Panc1 (cell line): ENCODE measurements around the gene ELOA.

ENCODE experiments used
- CTCF ChIP-seq: fragments of 450-650 bp; IDR thresholded peaks from 2 replicates; pipeline ENCODE4 v1.5.1; 2017; ENCODE audit warnings: mild to moderate bottlenecking
- REST ChIP-seq, 2 experiments: IDR thresholded peaks; 2 replicates each; pipeline ENCODE4 v1.6.1; 2011 to 2012; ENCODE audit warnings: low read depth in 2 of 2, control low read depth in 1 of 2, low read length in 1 of 2, mild to moderate bottlenecking in 1 of 2, moderate library complexity in 1 of 2; ENCODE audit not compliant: insufficient read depth in 1 of 2
- SIN3A ChIP-seq: IDR thresholded peaks from 2 replicates; pipeline ENCODE4 v1.6.1; 2012; ENCODE audit warnings: low read depth, mild to moderate bottlenecking, low read length, moderate library complexity, borderline replicate concordance; ENCODE audit not compliant: insufficient read depth

GRCh38 chr1:23694371-23694770 is 48.9 kb upstream of the ELOA start:
- no peak for TF ChIP-seq CTCF
- TF ChIP-seq REST (IDR thresholded peaks at IDR 0.05; ENCODE audit: insufficient read depth in 1 of 2, low read depth in 2 of 2, low read length in 1 of 2) = no peak
- TF ChIP-seq SIN3A = no peak
